Esophagus (tissue), 2 donors: ENCODE data around the gene ZDBF2. TPM values are rescaled to one million over a fixed set of nuclear protein-coding genes. Genes with fewer than 3 reads are reported as not detected.
A peak's percentile ranks its signal among the peaks of the same experiment; 100 is the strongest.

ENCODE experiments used
- H3K27ac ChIP-seq, 2 donors: one replicate each; pipeline ENCODE4 v1.5.1; 2013; ENCODE audit warnings: low read depth in 2 of 2, mild to moderate bottlenecking in 2 of 2, inconsistent platforms in 1 of 2, low read length in 1 of 2, moderate library complexity in 1 of 2
- H3K27me3 ChIP-seq, 2 donors: one replicate each; pipeline ENCODE4 v1.6.1; 2013; ENCODE audit warnings: low read length in 2 of 2, control low read depth in 1 of 2, mild to moderate bottlenecking in 1 of 2; ENCODE audit not compliant: insufficient read depth in 2 of 2, control insufficient read depth in 1 of 2
- H3K36me3 ChIP-seq, 2 donors: one replicate each; pipeline ENCODE4 v1.6.1; 2013; ENCODE audit warnings: low read length in 1 of 2; ENCODE audit not compliant: control insufficient read depth in 2 of 2, insufficient read depth in 2 of 2
- H3K4me1 ChIP-seq, 2 donors: one replicate each; pipeline ENCODE4 v1.6.1; 2013; ENCODE audit warnings: low read length in 1 of 2; ENCODE audit not compliant: control insufficient read depth in 2 of 2, insufficient read depth in 2 of 2
- H3K4me3 ChIP-seq, 2 donors: one replicate each; pipeline ENCODE4 v1.5.1; 2013; ENCODE audit warnings: low read length in 2 of 2, mild to moderate bottlenecking in 2 of 2, low read depth in 1 of 2, moderate library complexity in 1 of 2
- H3K9me3 ChIP-seq, 2 donors: one replicate each; pipeline ENCODE4 v1.6.1; 2013; ENCODE audit warnings: mild to moderate bottlenecking in 2 of 2, low read depth in 1 of 2, low read length in 1 of 2, moderate library complexity in 1 of 2; ENCODE audit not compliant: control insufficient read depth in 2 of 2, insufficient read depth in 1 of 2
- WGBS, 2 donors: extraction: QIAGEN DNeasy Blood & Tissue Kit; methylation state at CpG; one replicate each; pipeline ENCODE4 v1.1.7; 2013; 5-methylcytosine and 5-hydroxymethylcytosine counted together
- polyA plus RNA-seq, 2 donors: library from polyadenylated mRNA; stranded (reverse); fragments of 200-250 nt; gene quantifications; one replicate each; pipeline ENCODE4 v1.2.3, GENCODE V29; 2013
- donor health status: healthy with polysubstance abuse.
- donor health status: Bipolar disorder and iron deficiency.

The ZDBF2 gene
- polyA plus RNA-seq, 2 donors = 0.61 to 0.88 TPM

- Histone ChIP-seq H3K9me3 (no peaks in the 10 kb centered on the region), H3K36me3 (no peaks in the 10 kb centered on the region), H3K4me3 (no peak overlapping the region), H3K27me3 (no peaks in the 10 kb centered on the region), H3K4me1 (no peaks in the 10 kb centered on the region), H3K27ac (no peak overlapping the region)
- 46 to 47% methylated on average over 3 of the region's 3 CpGs for WGBS, 2 donors
These were observed 34.1 kb upstream of the ZDBF2 start for GRCh38 chr2:206240327-206240726.

GRCh38 chr2:206241736-206242135 is 32.7 kb upstream of the ZDBF2 start:
- H3K36me3 ChIP-seq = no peaks in the 10 kb centered on the region
- H3K27ac ChIP-seq = no peak overlapping the region
- H3K9me3 ChIP-seq = no peaks in the 10 kb centered on the region
- no peak overlapping the region for H3K4me3 ChIP-seq
- H3K27me3 ChIP-seq = no peaks in the 10 kb centered on the region
- 47 to 56% methylated on average over 4 of the region's 4 CpGs for WGBS, 2 donors
- H3K4me1 ChIP-seq = no peaks in the 10 kb centered on the region

- WGBS, 2 donors = 66 to 76% methylated on average over 2 of the region's 2 CpGs
- no peaks in the 10 kb centered on the region for H3K9me3 ChIP-seq
- H3K4me1 ChIP-seq = no peaks in the 10 kb centered on the region
- no peak overlapping the region for H3K4me3 ChIP-seq
- H3K27me3 ChIP-seq = no peaks in the 10 kb centered on the region
- H3K36me3 ChIP-seq = no peaks in the 10 kb centered on the region
- H3K27ac ChIP-seq = no peak overlapping the region
These were observed 29.2 kb upstream of the ZDBF2 start for GRCh38 chr2:206245265-206245672.

GRCh38 chr2:206250041-206250897 is 24.2 kb upstream of the ZDBF2 start:
- H3K9me3 ChIP-seq = no peaks in the 10 kb centered on the region
- WGBS, 2 donors = 40 to 50% methylated on average over 45 of the region's 45 CpGs
- H3K27ac ChIP-seq = no peak overlapping the region
- no peaks in the 10 kb centered on the region for H3K4me1 ChIP-seq
- no peaks in the 10 kb centered on the region for H3K36me3 ChIP-seq
- peak overlapping the region in 1 of 2 donors; percentile 8 for H3K4me3 ChIP-seq
- peaks cover 3 to 5% of the 10 kb centered on the region in 2 donors for H3K27me3 ChIP-seq

- no peak overlapping the region for H3K4me3 ChIP-seq
- H3K27ac ChIP-seq = no peak overlapping the region
- H3K9me3 ChIP-seq = no peaks in the 10 kb centered on the region
- H3K27me3 ChIP-seq = peaks cover 3 to 5% of the 10 kb centered on the region in 2 donors
- H3K4me1 ChIP-seq = no peaks in the 10 kb centered on the region
- no peaks in the 10 kb centered on the region for H3K36me3 ChIP-seq
- 50 to 56% methylated on average over 20 of the region's 20 CpGs for WGBS, 2 donors
These were observed 21.2 kb upstream of the ZDBF2 start for GRCh38 chr2:206253125-206253776.

- Histone ChIP-seq H3K4me3 (no peak overlapping the region), H3K27me3 (peaks cover 3 to 5% of the 10 kb centered on the region in 2 donors), H3K27ac (no peak overlapping the region), H3K9me3 (no peaks in the 10 kb centered on the region), H3K36me3 (no peaks in the 10 kb centered on the region), H3K4me1 (no peaks in the 10 kb centered on the region)
- WGBS, 2 donors = 47 to 52% methylated on average over 5 of the region's 5 CpGs
These were observed 20.7 kb upstream of the ZDBF2 start for GRCh38 chr2:206253777-206254166.

- no peak overlapping the region for H3K4me3 ChIP-seq
- no peaks in the 10 kb centered on the region for H3K36me3 ChIP-seq
- 31 to 34% methylated on average over 2 of the region's 2 CpGs for WGBS, 2 donors
- H3K9me3 ChIP-seq = no peaks in the 10 kb centered on the region
- peaks cover 3 to 5% of the 10 kb centered on the region in 2 donors for H3K27me3 ChIP-seq
- H3K4me1 ChIP-seq = no peaks in the 10 kb centered on the region
- no peak overlapping the region for H3K27ac ChIP-seq
These were observed 19.5 kb upstream of the ZDBF2 start for GRCh38 chr2:206255003-206255402.

- 43 to 50% methylated on average over 7 of the region's 7 CpGs for WGBS, 2 donors
- Histone ChIP-seq H3K4me3 (no peak overlapping the region), H3K36me3 (no peaks in the 10 kb centered on the region), H3K27me3 (peaks cover 3 to 5% of the 10 kb centered on the region in 2 donors), H3K9me3 (no peaks in the 10 kb centered on the region), H3K27ac (no peak overlapping the region), H3K4me1 (no peaks in the 10 kb centered on the region)
These were observed 17.7 kb upstream of the ZDBF2 start for GRCh38 chr2:206256706-206257205.

GRCh38 chr2:206257350-206257749 is 17.1 kb upstream of the ZDBF2 start:
- no peak overlapping the region for H3K4me3 ChIP-seq
- H3K36me3 ChIP-seq = no peaks in the 10 kb centered on the region
- 50 to 51% methylated on average over 14 of the region's 14 CpGs for WGBS, 2 donors
- H3K27me3 ChIP-seq = peaks cover 3 to 5% of the 10 kb centered on the region in 2 donors
- H3K4me1 ChIP-seq = no peaks in the 10 kb centered on the region
- no peaks in the 10 kb centered on the region for H3K9me3 ChIP-seq
- H3K27ac ChIP-seq = no peak overlapping the region
